NB4 (cell line): ENCODE measurements around the gene ADAMTSL3.
"Not testable (repeated sequence)": the region's sequence is repeated elsewhere in the genome, so short reads cannot be mapped to it uniquely, and the experiment has no call there.

ENCODE experiments used
- DNase-seq: peaks from one replicate; pipeline ENCODE4 v3.0.0; 2010; ENCODE audit warnings: low read depth
- H3K4me3 ChIP-seq: one replicate; pipeline ENCODE4 v1.5.1; 2011; ENCODE audit warnings: mild to moderate bottlenecking, low read depth, low read length, moderate library complexity
- MYC ChIP-seq: IDR thresholded peaks from 2 replicates; pipeline ENCODE4 v1.6.1; 2011; ENCODE audit warnings: low read depth, low read length
- POLR2A ChIP-seq: IDR thresholded peaks from 2 replicates; pipeline ENCODE4 v1.6.1; 2011; ENCODE audit warnings: mild to moderate bottlenecking; ENCODE audit not compliant: insufficient read length; ENCODE audit errors: extremely low read depth
- TF ChIP-seq, protein P1 (sequence below): IDR thresholded peaks from one replicate; pipeline ENCODE4 v1.5.1; 2012; ENCODE audit warnings: low read depth, low read length
- TF ChIP-seq, protein P2 (sequence below): IDR thresholded peaks from 2 replicates; pipeline ENCODE4 v1.6.1; 2011; ENCODE audit warnings: low read depth, low read length

The ADAMTSL3 gene

DNA sequence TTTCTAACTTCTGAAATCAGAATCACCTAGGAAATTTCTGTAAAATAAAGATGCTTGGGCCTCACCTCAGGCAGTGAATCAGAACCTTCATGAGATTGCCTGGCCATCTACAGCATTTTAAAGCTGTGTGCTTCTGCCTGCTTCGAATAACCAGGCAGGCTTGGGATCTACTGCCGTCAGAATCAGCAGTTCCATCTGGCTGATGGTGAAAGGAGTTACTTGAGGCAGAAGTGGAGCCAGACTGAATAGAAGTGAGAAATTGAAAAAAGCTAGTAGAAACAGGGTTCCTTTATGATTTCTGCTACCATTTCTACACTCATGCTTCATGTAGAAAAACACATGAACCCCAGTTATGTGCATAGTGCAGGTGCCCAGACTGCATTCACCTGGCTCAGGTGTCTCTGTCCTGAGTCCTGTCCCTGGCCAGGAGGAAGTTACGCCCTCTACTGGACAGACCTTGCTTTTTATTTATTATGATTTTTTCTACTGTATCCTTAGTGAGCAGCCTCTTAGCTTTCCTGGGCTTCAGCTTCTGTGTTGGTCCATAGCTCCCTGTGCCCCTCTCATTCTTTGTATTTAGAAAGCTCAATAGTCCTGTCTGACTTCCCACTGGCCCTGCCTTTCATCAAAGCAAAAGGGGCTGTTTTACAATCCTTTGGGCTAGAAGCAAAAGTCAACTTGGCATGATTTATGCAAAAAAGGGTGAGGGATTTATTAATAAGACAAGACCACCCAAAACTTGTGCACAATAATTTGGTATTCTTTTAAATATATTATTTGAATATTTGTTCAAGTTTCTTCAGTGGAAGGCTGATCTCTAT is 380.9 kb downstream of the ADAMTSL3 start:
- DNase-seq: peak; percentile 22
- no peak overlapping the region for H3K4me3 ChIP-seq
- TF ChIP-seq, protein P1, sequence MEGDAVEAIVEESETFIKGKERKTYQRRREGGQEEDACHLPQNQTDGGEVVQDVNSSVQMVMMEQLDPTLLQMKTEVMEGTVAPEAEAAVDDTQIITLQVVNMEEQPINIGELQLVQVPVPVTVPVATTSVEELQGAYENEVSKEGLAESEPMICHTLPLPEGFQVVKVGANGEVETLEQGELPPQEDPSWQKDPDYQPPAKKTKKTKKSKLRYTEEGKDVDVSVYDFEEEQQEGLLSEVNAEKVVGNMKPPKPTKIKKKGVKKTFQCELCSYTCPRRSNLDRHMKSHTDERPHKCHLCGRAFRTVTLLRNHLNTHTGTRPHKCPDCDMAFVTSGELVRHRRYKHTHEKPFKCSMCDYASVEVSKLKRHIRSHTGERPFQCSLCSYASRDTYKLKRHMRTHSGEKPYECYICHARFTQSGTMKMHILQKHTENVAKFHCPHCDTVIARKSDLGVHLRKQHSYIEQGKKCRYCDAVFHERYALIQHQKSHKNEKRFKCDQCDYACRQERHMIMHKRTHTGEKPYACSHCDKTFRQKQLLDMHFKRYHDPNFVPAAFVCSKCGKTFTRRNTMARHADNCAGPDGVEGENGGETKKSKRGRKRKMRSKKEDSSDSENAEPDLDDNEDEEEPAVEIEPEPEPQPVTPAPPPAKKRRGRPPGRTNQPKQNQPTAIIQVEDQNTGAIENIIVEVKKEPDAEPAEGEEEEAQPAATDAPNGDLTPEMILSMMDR: peak; percentile 34
- TF ChIP-seq POLR2A: no peak

DNA sequence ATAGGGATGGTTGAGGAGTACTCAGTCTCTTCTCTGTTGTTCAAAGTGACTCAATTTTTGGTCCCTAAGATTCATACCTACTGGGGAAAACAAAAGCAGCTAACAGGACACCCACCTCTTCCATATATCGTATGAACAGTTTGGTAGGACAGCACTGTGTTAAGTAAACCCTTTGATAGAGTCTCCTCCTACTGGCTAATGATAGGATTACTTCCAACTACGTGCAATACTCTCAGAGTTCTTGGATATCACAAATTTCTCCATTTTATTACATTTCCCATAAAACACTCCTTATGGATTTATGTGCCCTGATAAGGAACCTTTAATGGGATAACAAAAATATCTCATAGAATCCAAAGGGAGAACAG is 381.5 kb downstream of the ADAMTSL3 start:
- no peak overlapping the region for H3K4me3 ChIP-seq
- peak; percentile 12 for DNase-seq
- no peak for TF ChIP-seq MYC
- TF ChIP-seq, protein P1: peak; percentile 42
- TF ChIP-seq POLR2A: no peak
- TF ChIP-seq, protein P2, sequence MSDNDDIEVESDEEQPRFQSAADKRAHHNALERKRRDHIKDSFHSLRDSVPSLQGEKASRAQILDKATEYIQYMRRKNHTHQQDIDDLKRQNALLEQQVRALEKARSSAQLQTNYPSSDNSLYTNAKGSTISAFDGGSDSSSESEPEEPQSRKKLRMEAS: no peak

DNA sequence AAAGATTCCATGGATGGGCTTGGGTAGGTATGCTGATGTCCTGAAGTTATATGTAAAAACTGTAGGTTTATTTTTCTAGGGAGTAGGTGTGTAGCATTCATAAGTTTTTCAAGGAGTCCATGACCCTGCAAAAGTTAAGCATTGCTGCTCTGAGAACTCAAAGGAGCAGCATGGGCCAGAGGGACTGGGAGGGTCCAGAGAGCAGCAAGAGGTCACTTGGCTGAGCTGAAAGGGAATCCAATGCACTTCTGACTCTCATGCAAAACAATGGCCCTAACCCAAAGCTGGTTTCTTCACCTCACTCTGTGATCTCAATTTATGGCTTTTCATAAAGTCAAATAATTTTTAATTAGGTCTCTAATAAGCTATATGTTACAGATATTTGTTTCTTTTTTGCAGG is 383.4 kb downstream of the ADAMTSL3 start:
- TF ChIP-seq, protein P2: no peak
- TF ChIP-seq, protein P1: no peak
- TF ChIP-seq MYC (no peak), POLR2A (no peak)
- no peak overlapping the region for H3K4me3 ChIP-seq
- no peak for DNase-seq

DNA sequence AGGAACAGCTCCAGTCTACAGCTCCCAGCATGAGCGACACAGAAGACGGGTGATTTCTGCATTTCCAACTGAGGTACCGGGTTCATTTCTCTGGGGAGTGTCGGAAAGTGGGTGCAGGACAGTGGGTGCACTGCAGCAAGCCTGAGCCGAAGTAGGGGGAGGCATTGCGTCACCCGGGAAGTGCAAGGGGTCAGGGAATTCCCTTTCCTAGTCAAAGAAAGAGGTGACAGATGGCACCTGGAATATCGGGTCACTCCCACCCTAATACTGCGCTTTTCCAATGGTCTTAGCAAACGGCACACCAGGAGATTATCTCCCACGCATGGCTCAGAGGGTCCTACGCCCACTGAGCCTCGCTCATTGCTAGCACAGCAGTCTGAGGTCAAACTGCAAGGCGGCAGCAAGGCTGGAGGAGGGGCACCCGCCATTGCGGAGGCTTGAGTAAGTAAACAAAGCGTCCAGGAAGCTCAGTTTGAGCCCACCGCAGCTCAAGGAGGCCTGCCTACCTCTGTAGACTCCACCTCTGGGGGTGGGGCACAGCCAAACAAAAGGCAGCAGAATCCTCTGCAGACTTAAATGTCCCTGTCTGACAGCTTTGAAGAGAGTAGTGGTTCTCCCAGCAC is 388.6 kb downstream of the ADAMTSL3 start:
- not testable (repeated sequence) for H3K4me3 ChIP-seq, DNase-seq

DNA sequence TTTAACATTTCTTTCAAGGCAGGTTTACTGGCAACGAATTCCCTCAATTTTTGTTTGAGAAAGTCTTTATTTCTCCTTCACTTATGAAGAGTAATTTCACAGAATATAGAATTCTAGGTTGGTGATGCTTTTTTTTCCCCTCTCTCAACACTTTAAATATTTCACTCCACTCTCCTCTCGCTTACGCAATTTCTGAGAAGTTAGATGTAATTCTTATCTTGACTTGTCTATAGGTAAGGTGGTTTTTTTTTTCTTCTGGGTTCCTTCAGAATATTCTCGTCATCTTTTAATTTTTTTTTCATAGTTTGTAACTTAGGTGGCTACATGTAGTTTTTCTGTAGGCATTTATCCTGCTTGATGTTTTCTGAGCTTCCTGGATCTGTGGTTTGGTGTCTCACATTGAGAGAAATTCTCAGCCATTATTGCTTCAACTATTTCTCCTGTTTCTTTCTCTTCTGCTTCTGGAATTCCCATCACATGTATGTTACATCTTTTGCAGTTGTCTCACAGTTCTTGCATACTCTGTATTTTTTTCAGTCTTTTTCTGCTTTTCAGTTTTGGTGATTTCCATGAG is 392.2 kb downstream of the ADAMTSL3 start:
- TF ChIP-seq, protein P1: no peak
- no peak for TF ChIP-seq MYC
- TF ChIP-seq, protein P2: no peak
- no peak for TF ChIP-seq POLR2A
- no peak for DNase-seq

DNA sequence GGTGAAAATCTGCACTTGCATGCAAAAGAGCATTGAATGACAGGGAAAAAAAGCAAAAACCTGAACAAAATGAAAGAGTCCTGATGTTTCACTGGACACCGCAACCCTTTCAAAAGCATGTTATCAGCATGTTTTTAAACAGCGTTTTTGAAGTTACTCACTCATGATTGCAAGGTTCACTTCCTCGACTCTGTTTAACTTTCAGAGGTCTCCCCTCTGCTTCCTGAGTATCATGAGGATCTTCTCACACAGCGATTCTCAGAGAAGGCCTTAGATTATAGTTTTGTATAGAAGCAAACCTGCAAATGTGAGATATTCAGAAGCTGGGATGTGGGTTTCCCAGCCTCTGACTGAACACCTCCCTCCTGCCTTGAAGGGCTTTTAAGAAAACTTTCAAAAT is 395.6 kb downstream of the ADAMTSL3 start:
- DNase-seq, H3K4me3 ChIP-seq: not testable (repeated sequence)

More for the DNA sequence above, 392.2 kb downstream of the ADAMTSL3 start:
- no peak overlapping the region for H3K4me3 ChIP-seq

DNA sequence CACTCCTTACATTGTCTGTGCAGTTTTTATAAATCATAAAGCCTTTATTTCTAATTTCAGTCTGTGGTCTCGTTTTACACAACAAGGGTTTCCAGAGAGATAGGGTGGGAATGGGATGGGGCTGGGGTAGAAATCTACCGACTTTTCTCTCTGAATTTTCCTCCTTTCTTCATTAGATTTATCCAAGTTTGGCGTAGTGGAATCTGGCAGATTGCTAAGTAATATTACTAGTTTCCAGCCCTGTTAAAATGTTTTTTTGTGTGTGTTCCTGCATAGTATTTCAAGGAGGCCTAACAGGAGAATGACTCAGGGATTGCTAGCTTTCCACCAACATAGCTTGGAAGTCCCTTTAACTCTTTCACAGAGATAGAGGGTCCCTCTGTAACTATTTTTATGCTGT is 396.2 kb downstream of the ADAMTSL3 start:
- DNase-seq: no peak
- H3K4me3 ChIP-seq: no peak overlapping the region
- no peak for TF ChIP-seq POLR2A
- TF ChIP-seq, protein P1: no peak
- TF ChIP-seq MYC: no peak
- TF ChIP-seq, protein P2: no peak

DNA sequence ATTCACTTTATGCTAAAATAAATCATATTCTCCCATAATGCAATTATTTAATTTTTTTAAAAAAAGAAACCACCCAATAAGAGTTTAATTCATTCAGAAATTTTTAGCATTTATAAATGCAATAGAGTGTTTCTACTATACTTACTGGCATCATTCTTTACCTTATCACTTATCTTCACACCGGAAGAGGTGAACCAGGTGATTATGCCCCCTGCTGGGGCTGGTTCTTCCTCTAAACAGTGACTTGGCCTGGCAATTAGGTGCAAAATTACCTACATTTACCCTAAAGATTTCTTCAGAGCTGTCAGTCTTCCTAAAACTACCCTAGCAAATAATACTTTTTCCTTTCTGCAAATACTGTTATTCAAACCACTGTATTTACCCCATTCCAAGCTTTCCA is 397.2 kb downstream of the ADAMTSL3 start:
- DNase-seq, H3K4me3 ChIP-seq: not testable (repeated sequence)

DNA sequence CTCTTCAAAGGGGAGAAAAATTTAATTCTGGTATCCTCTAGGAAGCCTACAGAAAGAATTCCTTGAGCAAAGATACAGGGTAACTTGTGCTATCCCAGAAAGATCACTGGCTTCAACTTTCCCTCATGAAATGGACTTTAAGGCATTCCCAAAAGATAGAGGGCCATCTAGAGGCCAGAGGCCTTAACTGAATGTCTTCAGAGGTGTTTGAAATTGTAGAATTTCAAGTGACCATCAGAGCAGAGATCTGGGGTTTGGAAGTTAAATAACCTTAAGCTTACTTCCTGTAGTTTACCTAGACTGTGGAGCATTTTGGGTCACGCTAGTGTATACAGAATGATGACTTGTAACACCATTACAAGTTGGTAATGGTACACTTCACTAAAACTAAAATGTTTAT is 400.6 kb downstream of the ADAMTSL3 start:
- not testable (repeated sequence) for DNase-seq, H3K4me3 ChIP-seq
